Dedifferentiated amniotic fluid mesenchymal stem cell (primary cell): ENCODE data around the gene RAB39B.
"Not testable (repeated sequence)": the region's sequence is repeated elsewhere in the genome, so short reads cannot be mapped to it uniquely, and the experiment has no call there.

Experiments
- DNase-seq: peaks from one replicate; pipeline ENCODE4 v3.0.0-alpha.2; 2016; ENCODE audit errors: extremely low spot score

The RAB39B gene

GRCh38 chrX:155263854-155264628 lies at the start of gene RAB39B:
RAB39B (minus strand) TSS chrX:155264491; CDS start chrX:155264288, 203 bp downstream.
- DNase-seq: peak; percentile 43

- DNase-seq: no peak
Measured at GRCh38 chrX:155313766-155314165, 49.5 kb upstream of the RAB39B start.

GRCh38 chrX:155293771-155294170 lies 29.5 kb upstream of the RAB39B start:
- no peak for DNase-seq

- DNase-seq: no peak
Measured at GRCh38 chrX:155279873-155280272, 15.6 kb upstream of the RAB39B start.

GRCh38 chrX:155270969-155271368 lies 6.7 kb upstream of the RAB39B start:
- DNase-seq: no peak

- DNase-seq: not testable (repeated sequence)
Measured at GRCh38 chrX:155267995-155268394, 3.7 kb upstream of the RAB39B start.

- no peak for DNase-seq
Measured at GRCh38 chrX:155266439-155266838, 2.1 kb upstream of the RAB39B start.

- DNase-seq: no peak
Measured at GRCh38 chrX:155262970-155263754, 1.1 kb downstream of the RAB39B start.

GRCh38 chrX:155259752-155260151 lies 4.5 kb downstream of the RAB39B start:
- no peak for DNase-seq

GRCh38 chrX:155251391-155251790 lies 12.9 kb downstream of the RAB39B start:
- no peak for DNase-seq

- no peak for DNase-seq
Measured at GRCh38 chrX:155247497-155247896, 16.8 kb downstream of the RAB39B start.

GRCh38 chrX:155246748-155247147 lies 17.5 kb downstream of the RAB39B start:
- DNase-seq: no peak

- DNase-seq: no peak
Measured at GRCh38 chrX:155242300-155242699, 22.0 kb downstream of the RAB39B start.

GRCh38 chrX:155237719-155238118 lies 26.6 kb downstream of the RAB39B start:
- no peak for DNase-seq

GRCh38 chrX:155235891-155236290 lies 28.4 kb downstream of the RAB39B start:
- DNase-seq: no peak

- no peak for DNase-seq
Measured at GRCh38 chrX:155231163-155231562, 33.1 kb downstream of the RAB39B start.

GRCh38 chrX:155225774-155226173 lies 38.5 kb downstream of the RAB39B start:
- DNase-seq: no peak

GRCh38 chrX:155223746-155224145 lies 40.5 kb downstream of the RAB39B start:
- not testable (repeated sequence) for DNase-seq

GRCh38 chrX:155221351-155221750 lies 42.9 kb downstream of the RAB39B start:
- no peak for DNase-seq

- DNase-seq: no peak
Measured at GRCh38 chrX:155218777-155219176, 45.5 kb downstream of the RAB39B start.

GRCh38 chrX:155216940-155217440 lies 47.3 kb downstream of the RAB39B start:
- DNase-seq: no peak

- peak; percentile 94 for DNase-seq
Measured at GRCh38 chrX:155216179-155216939, 47.9 kb downstream of the RAB39B start, which contains the start of gene VBP1. VBP1 (plus strand) TSS chrX:155216460; CDS start chrX:155216483, 23 bp downstream.
